Lower leg skin (tissue), 3 donors: ENCODE data around the gene TAF1B.

ENCODE experiments used
- CTCF ChIP-seq, 3 donors: fragments of 450-650 bp; IDR thresholded peaks; one replicate each; pipeline ENCODE4 v1.5.1; 2016; ENCODE audit warnings: antibody characterized with exemption in 3 of 3, mild to moderate bottlenecking in 3 of 3, moderate library complexity in 2 of 3
- POLR2A ChIP-seq, 2 donors: fragments of 450-650 bp; IDR thresholded peaks; one replicate each; pipeline ENCODE4 v1.6.1; 2016 to 2017; ENCODE audit warnings: antibody characterized with exemption in 2 of 2, mild to moderate bottlenecking in 1 of 2, moderate library complexity in 1 of 2

- TF ChIP-seq CTCF (IDR thresholded peaks at IDR 0.05) (no peak), POLR2A (IDR thresholded peaks at IDR 0.05) (no peak)
Measured at GRCh38 chr2:9964334-9964980, 121.2 kb downstream of the TAF1B start.
